HG02943 (cell line): ENCODE results near the gene SYTL3.
"Not testable (repeated sequence)": the region's sequence is repeated elsewhere in the genome, so short reads cannot be mapped to it uniquely, and the experiment has no call there.

Experiments used
- ATAC-seq: cut with Tn5 transposase; IDR thresholded peaks from one replicate; pipeline ENCODE4 v1.9.1; 2021; ENCODE audit warnings: mild to moderate bottlenecking, low read depth, moderate library complexity; ENCODE audit not compliant: unreplicated experiment

Gene SYTL3

GRCh38 chr6:158661156-158661685 is 11.4 kb downstream of the SYTL3 start:
- no peak for ATAC-seq

- ATAC-seq = no peak
Observed at GRCh38 chr6:158662607-158662953, 12.7 kb downstream of the SYTL3 start.

- no peak for ATAC-seq
Observed at GRCh38 chr6:158662954-158663624, 13.2 kb downstream of the SYTL3 start.

DNA sequence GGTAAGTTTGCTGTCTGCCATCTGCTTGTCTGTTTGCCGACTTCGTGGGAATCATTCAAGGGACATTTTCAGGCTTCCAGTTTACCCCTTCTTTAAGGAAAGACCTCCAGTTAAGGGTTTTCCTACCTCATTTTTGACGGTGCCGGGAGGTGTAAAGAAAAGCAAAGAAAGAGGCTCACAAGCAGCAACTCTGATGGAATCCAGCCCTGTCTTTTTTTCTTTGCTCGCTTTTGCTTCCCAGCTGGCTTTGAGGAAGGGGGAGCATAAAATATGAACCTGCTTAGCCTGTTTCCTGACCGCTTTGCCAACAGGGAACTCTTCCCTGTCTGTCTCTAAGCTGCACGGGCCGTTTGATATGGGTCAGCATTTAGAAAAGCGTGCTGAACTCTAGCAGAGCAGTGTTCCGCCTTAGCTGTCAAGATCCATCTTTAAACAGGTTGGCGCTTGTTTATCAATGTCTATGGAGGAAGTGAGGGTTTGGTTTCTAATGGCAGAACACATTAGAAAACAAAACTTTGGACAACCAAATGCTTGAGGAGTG is 13.8 kb downstream of the SYTL3 start:
- no peak for ATAC-seq

GRCh38 chr6:158665332-158665731 is 15.5 kb downstream of the SYTL3 start:
- ATAC-seq = no peak

DNA sequence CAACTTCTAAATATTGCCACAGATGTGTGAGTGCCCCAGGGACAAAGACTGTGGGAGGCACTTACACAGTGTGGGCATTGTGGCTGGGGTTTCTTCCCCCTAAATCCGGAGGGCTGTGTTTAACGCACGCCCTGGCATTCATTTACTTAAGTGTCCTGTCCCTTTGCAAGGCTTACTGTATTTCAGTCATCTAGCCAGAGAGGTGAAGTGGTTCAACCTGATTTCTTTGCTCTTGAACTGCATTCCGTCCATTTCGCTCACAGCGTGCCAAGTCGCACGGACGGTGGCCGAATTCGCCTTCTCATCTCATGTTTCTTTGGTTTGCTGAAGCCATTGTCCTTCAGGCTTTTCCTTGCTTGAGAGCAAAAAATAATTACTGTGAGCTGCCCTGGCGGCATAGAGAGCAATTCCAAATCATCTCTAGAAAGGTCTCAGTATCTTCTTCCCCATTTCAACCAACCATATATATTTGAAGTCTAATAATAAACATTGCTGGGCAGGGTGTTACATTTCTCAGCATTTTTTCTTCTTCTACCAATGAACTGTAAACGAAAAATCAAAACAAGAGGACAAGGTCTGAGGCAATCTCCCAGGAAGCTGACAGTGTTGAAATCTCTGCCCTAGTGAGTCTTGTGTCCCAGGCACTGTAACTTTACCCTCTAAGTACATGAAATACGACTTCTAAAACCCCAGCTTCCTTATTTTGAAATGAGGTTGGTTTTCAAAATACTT is 16.9 kb downstream of the SYTL3 start:
- no peak for ATAC-seq

DNA sequence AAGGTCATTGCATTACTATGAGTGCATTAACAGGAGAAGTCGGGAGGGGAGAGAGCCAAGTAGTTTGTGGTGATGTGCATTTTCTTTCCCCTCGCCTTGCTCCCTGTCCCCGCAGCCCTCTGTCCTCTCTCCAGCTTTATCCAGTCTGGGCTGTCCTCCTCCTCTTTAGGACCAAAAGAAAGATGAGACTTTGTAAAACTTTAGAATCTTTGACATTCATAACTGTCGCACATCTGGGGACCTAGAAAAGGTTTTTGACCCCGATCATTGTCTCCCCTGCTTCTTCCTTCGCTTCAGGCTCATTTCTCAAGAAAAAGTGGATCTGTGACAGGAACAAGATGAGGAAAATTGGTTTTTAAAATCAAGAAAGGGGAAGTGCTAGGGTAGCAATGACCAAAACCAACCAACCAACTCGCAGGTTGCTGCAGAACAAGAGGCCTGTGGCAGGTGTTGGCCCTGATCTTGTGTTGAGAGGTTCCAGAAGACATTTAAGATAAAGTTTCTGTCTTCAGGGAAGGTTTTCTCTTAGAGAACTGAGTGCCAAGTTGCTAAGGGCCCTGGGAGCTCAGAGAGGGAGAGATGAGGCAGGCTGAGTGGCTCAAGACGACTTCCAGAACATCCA is 17.6 kb downstream of the SYTL3 start:
- no peak for ATAC-seq

- ATAC-seq = no peak
Observed at GRCh38 chr6:158668707-158669103, 18.9 kb downstream of the SYTL3 start.

- no peak for ATAC-seq
Observed at GRCh38 chr6:158669145-158670035, 19.5 kb downstream of the SYTL3 start.

DNA sequence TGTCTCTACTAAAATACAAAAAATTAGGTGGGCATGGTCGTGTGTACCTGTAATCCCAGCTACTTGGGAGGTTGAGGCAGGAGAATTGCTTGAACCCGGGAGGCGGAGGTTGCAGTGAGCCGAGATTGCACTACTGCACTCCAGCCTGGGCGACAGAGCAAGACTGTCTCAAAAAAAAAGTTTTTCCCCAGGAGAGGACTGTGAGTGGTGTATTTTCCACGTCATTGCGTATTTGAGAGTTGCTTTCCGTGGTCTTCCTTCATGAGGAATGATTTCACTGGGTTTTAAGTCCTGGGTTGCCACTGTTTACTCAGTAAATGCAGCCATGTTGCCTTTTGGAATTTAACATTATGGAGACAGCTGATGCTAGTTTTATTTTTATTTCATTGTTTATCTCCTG is 22.3 kb downstream of the SYTL3 start:
- not testable (repeated sequence) for ATAC-seq

DNA sequence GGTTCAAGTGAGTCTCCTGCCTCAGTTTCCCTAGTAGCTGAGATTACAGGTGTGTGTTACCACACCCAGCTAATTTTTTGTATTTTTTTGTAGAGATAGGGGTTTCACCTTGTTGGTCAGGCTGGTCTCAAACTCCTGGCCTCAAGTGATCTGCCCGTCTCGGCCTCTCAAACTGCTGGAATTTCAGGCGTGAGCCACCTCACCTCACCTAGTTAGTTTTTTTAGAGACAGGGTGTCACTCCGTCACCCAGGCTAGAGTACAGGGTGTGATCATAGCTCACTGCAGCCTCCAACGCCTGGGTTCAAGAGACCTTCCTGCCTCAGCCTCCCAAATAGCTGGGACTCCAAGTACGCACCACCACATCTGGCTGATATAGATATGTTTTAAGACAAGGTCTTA is 22.9 kb downstream of the SYTL3 start:
- ATAC-seq = no peak

GRCh38 chr6:158674342-158675131 is 24.7 kb downstream of the SYTL3 start:
- ATAC-seq = no peak

- ATAC-seq = not testable (repeated sequence)
Observed at GRCh38 chr6:158677094-158677493, 27.2 kb downstream of the SYTL3 start.

- ATAC-seq = no peak
Observed at GRCh38 chr6:158677906-158678578, 28.2 kb downstream of the SYTL3 start.

GRCh38 chr6:158680015-158680414 is 30.2 kb downstream of the SYTL3 start:
- ATAC-seq = no peak

DNA sequence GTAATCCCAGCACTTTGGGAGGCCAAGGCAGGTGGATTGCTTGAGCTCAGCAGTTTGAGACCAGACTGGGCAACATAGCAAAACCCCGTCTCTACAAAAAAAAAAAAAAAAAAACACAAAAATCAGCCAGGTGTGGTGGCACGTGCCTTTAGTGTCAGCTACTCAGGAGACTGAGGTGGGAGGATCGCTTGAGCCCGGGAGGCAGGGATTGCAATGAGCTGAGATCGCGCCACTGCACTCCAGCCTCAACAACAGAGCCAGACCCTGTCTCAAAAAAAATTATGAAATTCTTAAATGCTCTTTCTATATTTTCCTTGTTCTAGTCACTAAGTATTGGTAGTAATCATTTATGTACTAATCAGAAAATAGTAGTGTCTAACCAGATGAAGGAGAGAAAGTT is 30.6 kb downstream of the SYTL3 start:
- ATAC-seq = no peak

GRCh38 chr6:158684311-158684710 is 34.5 kb downstream of the SYTL3 start:
- ATAC-seq = no peak

GRCh38 chr6:158684745-158685324 is 35.0 kb downstream of the SYTL3 start:
- ATAC-seq = no peak

DNA sequence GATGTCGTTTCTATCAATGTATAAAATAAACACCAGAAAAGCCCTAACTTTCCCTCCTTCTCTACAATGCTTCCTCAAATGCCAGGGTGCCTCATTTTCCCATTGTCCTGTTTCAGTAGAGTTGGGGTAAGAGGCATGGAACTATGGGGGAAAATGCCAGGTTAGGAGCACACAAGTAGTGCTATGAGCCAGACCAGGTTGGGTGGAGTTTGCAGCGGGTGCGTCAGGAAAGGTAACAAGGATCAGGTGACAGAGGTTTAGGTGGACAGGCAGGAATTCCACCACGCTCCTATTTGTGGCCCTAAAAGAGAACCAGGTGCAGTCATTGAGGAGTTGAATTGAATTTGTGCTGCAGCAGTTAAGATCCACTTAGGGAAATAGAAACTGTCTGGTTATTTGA is 36.5 kb downstream of the SYTL3 start:
- no peak for ATAC-seq
